Skeletal muscle tissue (tissue), 5 donors: Measurements from ENCODE around the gene DNAAF3. TPM values are rescaled to one million over a fixed set of nuclear protein-coding genes. Genes with fewer than 3 reads are reported as not detected.

Source experiments
- H3K27ac ChIP-seq: one replicate; pipeline ENCODE4 v1.7.0; 2013; ENCODE audit warnings: mild to moderate bottlenecking, low read depth, low read length, inconsistent platforms
- H3K27me3 ChIP-seq, 3 donors: one replicate each; pipeline ENCODE4 v1.7.0; 2013; ENCODE audit warnings: low read length in 3 of 3; ENCODE audit not compliant: control insufficient read depth in 3 of 3, insufficient read depth in 3 of 3
- H3K36me3 ChIP-seq, 3 donors: one replicate each; pipeline ENCODE4 v1.7.0; 2013; ENCODE audit warnings: low read length in 3 of 3; ENCODE audit not compliant: control insufficient read depth in 3 of 3, insufficient read depth in 3 of 3
- H3K4me1 ChIP-seq, 3 donors: one replicate each; pipeline ENCODE4 v1.7.0; 2013; ENCODE audit warnings: low read length in 3 of 3, mild to moderate bottlenecking in 3 of 3; ENCODE audit not compliant: control insufficient read depth in 3 of 3, insufficient read depth in 3 of 3
- H3K4me3 ChIP-seq, 3 donors: one replicate each; pipeline ENCODE4 v1.7.0; 2013; ENCODE audit warnings: low read length in 3 of 3
- H3K9ac ChIP-seq, 3 donors: one replicate each; pipeline ENCODE4 v1.7.0; 2013; ENCODE audit warnings: low read length in 3 of 3, mild to moderate bottlenecking in 3 of 3, moderate library complexity in 2 of 3, low read depth in 1 of 3
- H3K9me3 ChIP-seq, 3 donors: one replicate each; pipeline ENCODE4 v1.7.0; 2013; ENCODE audit warnings: low read length in 3 of 3; ENCODE audit not compliant: control insufficient read depth in 3 of 3
- small RNA-seq: library from RNA; depleted of rRNA; stranded (forward); fragments of <200 nt; gene quantifications from one replicate; pipeline ENCODE3, GENCODE V24; 2014
- total RNA-seq: library from RNA; depleted of rRNA; stranded (reverse); fragments of >200 nt; gene quantifications from one replicate; pipeline ENCODE4 v1.2.3, GENCODE V29; 2014
- donor health status: Osteomylitis.

DNAAF3 gene
- total RNA-seq, 1 donor from 2014 or later, result not detected

GRCh38 chr19:55112246-55112776 lies 54.1 kb downstream of the DNAAF3 start:
- Histone ChIP-seq H3K4me3 (no peak overlapping the region), H3K9ac (peak overlapping the region in 2 of 3 donors; percentile 40 to 92), H3K9me3 (no peaks in the 10 kb centered on the region), H3K27me3 (no peaks in the 10 kb centered on the region), H3K27ac (peak overlapping the region; percentile 86), H3K36me3 (peaks cover 9 to 12% (median 11%) of the 10 kb centered on the region in 3 donors), H3K4me1 (peaks cover 40 to 51% (median 41%) of the 10 kb centered on the region in 3 donors)

- H3K4me1 ChIP-seq, result peaks cover 34 to 45% (median 34%) of the 10 kb centered on the region in 3 donors
- H3K36me3 ChIP-seq, result peaks cover 11 to 16% (median 14%) of the 10 kb centered on the region in 3 donors
- H3K27me3 ChIP-seq, result no peaks in the 10 kb centered on the region
- H3K27ac ChIP-seq, result peak overlapping the region; percentile 28
- no peak overlapping the region for H3K4me3 ChIP-seq
- H3K9me3 ChIP-seq, result no peaks in the 10 kb centered on the region
- peak overlapping the region in 1 of 3 donors; percentile 50 for H3K9ac ChIP-seq
Observed at GRCh38 chr19:55111238-55111831, 55.1 kb downstream of the DNAAF3 start.

- no peak overlapping the region for H3K4me3 ChIP-seq
- H3K9me3 ChIP-seq, result no peaks in the 10 kb centered on the region
- H3K36me3 ChIP-seq, result peaks cover 11 to 20% (median 16%) of the 10 kb centered on the region in 3 donors
- no peaks in the 10 kb centered on the region for H3K27me3 ChIP-seq
- H3K4me1 ChIP-seq, result peaks cover 19 to 30% (median 22%) of the 10 kb centered on the region in 3 donors
- H3K27ac ChIP-seq, result no peak overlapping the region
- no peak overlapping the region for H3K9ac ChIP-seq
Observed at GRCh38 chr19:55109527-55110291, 56.7 kb downstream of the DNAAF3 start.

Small RNA genes within 50 kb of the gene (small RNA-seq; reads per million reads assigned to genes)
- gene MIR7975 (not detected), gene RF01210 (not detected)

Other genes starting within 250 kb of the DNAAF3 start
- gene NLRP7, start 219.1 kb downstream of the DNAAF3 start, total RNA-seq, result not detected
- gene NLRP2, start 200.2 kb downstream of the DNAAF3 start, total RNA-seq, result 3.7 TPM
- gene GP6, start 128.3 kb downstream of the DNAAF3 start, total RNA-seq, result 1.6 TPM
- gene RDH13, start 103.5 kb downstream of the DNAAF3 start, total RNA-seq, result 12.5 TPM
- 1.0 TPM for gene EPS8L1, start 90.7 kb downstream of the DNAAF3 start, total RNA-seq
- 24.5 TPM for gene PPP1R12C, start 49.0 kb downstream of the DNAAF3 start, total RNA-seq
- gene TNNT1, start 17.4 kb downstream of the DNAAF3 start, total RNA-seq, result 540 TPM
- gene TNNI3, start 8.9 kb downstream of the DNAAF3 start, total RNA-seq, result 4.7 TPM
- not detected for gene SYT5, start 13.7 kb upstream of the DNAAF3 start, total RNA-seq
- under 0.01 TPM for gene PTPRH, start 42.9 kb upstream of the DNAAF3 start, total RNA-seq
- gene TMEM86B, start 62.1 kb upstream of the DNAAF3 start, total RNA-seq, result 0.52 TPM
- 11.0 TPM for gene PPP6R1, start 92.4 kb upstream of the DNAAF3 start, total RNA-seq
- 10.4 TPM for gene HSPBP1, start 113.5 kb upstream of the DNAAF3 start, total RNA-seq
- 0.52 TPM for gene BRSK1, start 117.4 kb upstream of the DNAAF3 start, total RNA-seq
- 0.52 TPM for gene TMEM150B, start 158.7 kb upstream of the DNAAF3 start, total RNA-seq
- 8.9 TPM for gene KMT5C, start 173.3 kb upstream of the DNAAF3 start, total RNA-seq
- not detected for gene COX6B2, start 188.1 kb upstream of the DNAAF3 start, total RNA-seq
- gene GARIN5B, start 196.6 kb upstream of the DNAAF3 start, total RNA-seq, result not detected
- gene IL11, start 203.8 kb upstream of the DNAAF3 start, total RNA-seq, result not detected
- gene TMEM190, start 210.2 kb upstream of the DNAAF3 start, total RNA-seq, result not detected
- not detected for gene TMEM238, start 217.7 kb upstream of the DNAAF3 start, total RNA-seq
- 229 TPM for gene RPL28, start 219.3 kb upstream of the DNAAF3 start, total RNA-seq
- gene UBE2S, start 241.2 kb upstream of the DNAAF3 start, total RNA-seq, result 11.0 TPM